Measurements from ENCODE around the gene EEF1A2.

DNA sequence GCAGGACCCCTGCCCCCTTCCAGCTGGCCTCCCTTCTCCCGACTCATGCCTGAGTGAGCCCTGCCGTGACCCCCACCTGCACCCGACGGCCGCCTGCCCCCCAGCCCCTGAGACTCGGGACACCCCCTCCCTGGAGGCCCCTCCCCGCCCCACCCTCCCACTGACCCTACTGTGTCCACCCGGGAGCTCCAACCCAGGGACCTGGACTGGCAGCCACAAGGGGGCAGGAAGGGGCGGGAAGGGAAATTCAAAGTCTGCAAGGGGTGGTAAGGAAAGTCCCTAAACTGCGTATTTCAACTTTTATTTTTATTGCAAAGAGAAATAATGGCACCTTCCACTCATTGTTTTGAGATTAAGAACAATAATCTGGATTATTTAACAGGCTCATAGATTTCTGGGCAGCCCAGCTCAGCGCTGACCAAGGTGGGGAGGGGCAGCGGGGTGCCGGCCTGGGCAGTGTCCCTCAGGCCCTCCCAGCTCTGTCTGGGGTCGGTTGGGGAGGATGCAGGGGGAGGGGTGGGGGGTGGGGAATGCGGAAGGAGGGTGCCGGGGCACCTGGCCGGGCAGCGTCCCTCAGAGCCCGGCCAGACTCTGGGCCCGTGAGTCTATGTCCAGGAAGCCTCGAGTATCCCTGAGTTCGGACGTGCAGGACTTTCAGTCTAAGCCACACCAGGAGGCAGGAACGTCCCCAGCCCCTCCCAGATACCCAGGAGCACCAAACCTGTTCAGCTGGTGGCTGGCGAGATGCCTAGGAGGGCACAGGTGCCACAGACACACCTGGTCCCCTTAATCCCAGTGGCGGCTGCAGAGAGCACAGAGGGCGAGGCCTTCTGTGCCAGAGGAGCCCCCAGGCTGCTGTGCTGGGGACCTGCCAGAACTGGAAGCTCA is 39.6 kb upstream of the EEF1A2 start:
- TF ChIP-seq, protein P1, sequence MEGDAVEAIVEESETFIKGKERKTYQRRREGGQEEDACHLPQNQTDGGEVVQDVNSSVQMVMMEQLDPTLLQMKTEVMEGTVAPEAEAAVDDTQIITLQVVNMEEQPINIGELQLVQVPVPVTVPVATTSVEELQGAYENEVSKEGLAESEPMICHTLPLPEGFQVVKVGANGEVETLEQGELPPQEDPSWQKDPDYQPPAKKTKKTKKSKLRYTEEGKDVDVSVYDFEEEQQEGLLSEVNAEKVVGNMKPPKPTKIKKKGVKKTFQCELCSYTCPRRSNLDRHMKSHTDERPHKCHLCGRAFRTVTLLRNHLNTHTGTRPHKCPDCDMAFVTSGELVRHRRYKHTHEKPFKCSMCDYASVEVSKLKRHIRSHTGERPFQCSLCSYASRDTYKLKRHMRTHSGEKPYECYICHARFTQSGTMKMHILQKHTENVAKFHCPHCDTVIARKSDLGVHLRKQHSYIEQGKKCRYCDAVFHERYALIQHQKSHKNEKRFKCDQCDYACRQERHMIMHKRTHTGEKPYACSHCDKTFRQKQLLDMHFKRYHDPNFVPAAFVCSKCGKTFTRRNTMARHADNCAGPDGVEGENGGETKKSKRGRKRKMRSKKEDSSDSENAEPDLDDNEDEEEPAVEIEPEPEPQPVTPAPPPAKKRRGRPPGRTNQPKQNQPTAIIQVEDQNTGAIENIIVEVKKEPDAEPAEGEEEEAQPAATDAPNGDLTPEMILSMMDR (conservative IDR thresholded peaks at IDR 0.05) = peak; percentile 67; the same call in 1 of the 2 replicates
- no peak for TF ChIP-seq EZH2 (IDR thresholded peaks at IDR 0.05; ENCODE audit: low read depth)

Data from PC-9 (cell line).